T-helper 1 cell treated with Interleukin-12 subunit alpha and Interleukin-12 subunit beta and Interleukin-4 antibody, amounts not matched to agents 30 μg/mL and 1 μg/mL, for 36 hours (primary cell): ENCODE data around the gene SNAPC1.
"Not testable (repeated sequence)": the region's sequence is repeated elsewhere in the genome, so short reads cannot be mapped to it uniquely, and the experiment has no call there.

Experiments used
- H3K27ac Mint-ChIP-seq: one replicate; pipeline ENCODE4 v1.8.0; 2021; ENCODE audit warnings: mild to moderate bottlenecking, mixed read lengths
- H3K27me3 Mint-ChIP-seq: one replicate; pipeline ENCODE4 v1.8.0; 2021; ENCODE audit warnings: low read depth, mixed read lengths
- H3K36me3 Mint-ChIP-seq: one replicate; pipeline ENCODE4 v1.8.0; 2021; ENCODE audit warnings: low read depth, mixed read lengths
- H3K4me1 Mint-ChIP-seq: one replicate; pipeline ENCODE4 v1.8.0; 2021; ENCODE audit warnings: low read depth, mixed read lengths
- H3K4me3 Mint-ChIP-seq: one replicate; pipeline ENCODE4 v1.8.0; 2021; ENCODE audit warnings: mild to moderate bottlenecking, moderate library complexity, mixed read lengths
- H3K9me3 Mint-ChIP-seq: one replicate; pipeline ENCODE4 v1.8.0; 2021; ENCODE audit warnings: mixed read lengths

The SNAPC1 gene

DNA sequence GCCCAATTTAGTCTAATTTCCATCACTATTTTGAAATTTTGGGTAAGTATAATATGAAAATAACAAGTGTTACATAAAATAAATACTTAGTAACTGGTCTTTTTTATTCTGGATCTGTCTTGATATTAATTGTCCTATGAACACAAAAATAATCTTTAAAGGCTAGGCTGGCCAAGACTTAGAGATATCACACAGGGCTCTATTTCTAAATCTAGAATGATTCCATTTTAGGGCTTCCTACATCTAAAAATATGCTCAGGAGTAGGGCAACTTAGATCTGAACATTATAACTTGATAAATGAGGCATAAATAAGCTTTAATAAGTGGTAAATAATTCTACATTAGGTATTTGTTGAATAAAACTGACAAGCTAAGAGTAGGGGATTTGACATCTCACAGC, 23.1 kb upstream of the SNAPC1 start:
- Mint-ChIP-seq H3K27ac (no peak overlapping the region), H3K27me3 (no peaks in the 10 kb centered on the region), H3K4me3 (no peak overlapping the region), H3K36me3 (peaks cover 58% of the 10 kb centered on the region), H3K4me1 (peaks cover 23% of the 10 kb centered on the region), H3K9me3 (no peaks in the 10 kb centered on the region)

DNA sequence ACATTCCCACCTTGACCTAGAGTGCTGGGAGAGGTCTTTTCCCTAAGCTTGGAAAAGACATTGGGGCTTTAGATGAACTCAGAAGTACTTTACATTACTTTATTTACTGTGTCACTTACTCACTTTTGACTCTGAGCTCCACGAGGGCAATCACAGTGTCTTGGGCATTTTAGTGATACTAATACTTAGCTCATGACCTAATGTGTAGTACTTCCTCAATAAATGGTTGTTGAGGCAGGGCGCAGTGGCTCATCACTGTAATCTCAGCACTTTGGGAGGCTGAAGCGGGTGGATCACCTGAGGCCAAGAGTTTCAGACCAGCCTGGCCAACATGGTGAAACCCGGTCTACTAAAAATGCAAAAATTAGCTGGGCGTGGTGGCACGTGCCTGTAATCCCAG, 19.8 kb upstream of the SNAPC1 start:
- Mint-ChIP-seq H3K4me1 (peaks cover 25% of the 10 kb centered on the region), H3K27me3 (no peaks in the 10 kb centered on the region), H3K36me3 (peaks cover 55% of the 10 kb centered on the region), H3K9me3 (no peaks in the 10 kb centered on the region), H3K4me3 (no peak overlapping the region), H3K27ac (no peak overlapping the region)

DNA sequence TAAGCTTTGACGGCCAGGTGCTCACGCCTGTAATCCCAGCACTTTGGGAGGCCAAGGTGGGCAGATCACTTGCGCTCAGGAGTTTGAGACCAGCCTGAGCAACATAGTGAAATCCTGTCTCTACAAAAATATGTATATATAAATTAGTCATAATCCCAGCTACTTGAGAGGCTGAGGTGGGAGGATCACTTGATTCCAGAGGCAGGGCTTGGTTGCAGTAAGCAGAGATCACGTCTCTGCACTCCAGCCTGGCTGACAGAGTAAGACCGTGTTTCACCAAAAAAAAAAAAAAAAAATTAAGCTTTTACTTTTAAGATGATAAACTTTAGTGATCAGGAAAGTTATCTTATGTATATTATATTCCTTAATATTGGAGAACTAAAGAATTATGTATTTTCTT, 18.0 kb upstream of the SNAPC1 start:
- Mint-ChIP-seq H3K4me1 (peaks cover 38% of the 10 kb centered on the region), H3K27me3 (no peaks in the 10 kb centered on the region), H3K4me3 (no peak overlapping the region), H3K27ac (no peak overlapping the region), H3K9me3 (no peaks in the 10 kb centered on the region), H3K36me3 (peaks cover 57% of the 10 kb centered on the region)

DNA sequence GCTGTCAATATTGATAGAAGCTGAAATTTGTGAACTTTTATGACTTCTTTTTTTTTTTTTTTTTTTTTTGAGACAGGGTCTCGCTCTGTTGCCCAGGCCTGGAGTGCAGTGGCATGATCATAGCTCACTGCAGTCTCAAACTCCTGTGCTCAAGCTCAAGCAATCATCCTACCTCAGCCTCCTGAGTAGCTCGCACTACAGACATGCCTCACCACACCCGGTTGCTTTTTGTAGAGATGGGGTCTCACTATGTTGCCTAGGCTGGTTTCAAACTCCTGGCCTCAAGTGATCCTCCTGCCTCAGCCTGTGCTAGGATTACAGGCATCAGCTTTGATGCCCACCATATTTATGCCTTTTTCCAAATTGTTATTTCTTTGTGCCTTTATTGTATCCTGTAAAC, 15.9 kb upstream of the SNAPC1 start:
- not testable (repeated sequence) for H3K9me3 Mint-ChIP-seq, H3K4me3 Mint-ChIP-seq, H3K27me3 Mint-ChIP-seq
- Mint-ChIP-seq H3K36me3 (peaks cover 57% of the 10 kb centered on the region), H3K27ac (peak overlapping the region; percentile 62), H3K4me1 (peaks cover 46% of the 10 kb centered on the region)

DNA sequence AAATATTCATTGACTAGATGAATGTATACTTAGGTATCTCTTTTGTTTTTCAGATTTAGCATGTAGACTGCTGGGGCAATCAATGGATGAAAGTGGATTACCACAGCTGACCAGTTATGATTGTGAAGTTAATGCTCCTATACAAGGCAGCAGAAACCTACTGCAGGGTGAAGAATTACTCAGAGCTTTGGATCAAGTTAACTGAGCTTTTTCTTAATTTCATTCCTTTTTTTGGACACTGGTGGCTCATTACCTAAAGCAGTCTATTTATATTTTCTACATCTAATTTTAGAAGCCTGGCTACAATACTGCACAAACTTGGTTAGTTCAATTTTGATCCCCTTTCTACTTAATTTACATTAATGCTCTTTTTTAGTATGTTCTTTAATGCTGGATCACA, 15.3 kb upstream of the SNAPC1 start:
- H3K4me3 Mint-ChIP-seq, result no peak overlapping the region
- no peaks in the 10 kb centered on the region for H3K27me3 Mint-ChIP-seq
- peaks cover 55% of the 10 kb centered on the region for H3K36me3 Mint-ChIP-seq
- H3K4me1 Mint-ChIP-seq, result peaks cover 50% of the 10 kb centered on the region
- H3K9me3 Mint-ChIP-seq, result no peaks in the 10 kb centered on the region
- peak overlapping the region; percentile 72 for H3K27ac Mint-ChIP-seq

GRCh38 chr14:61747342-61747741, 14.9 kb upstream of the SNAPC1 start:
- Mint-ChIP-seq H3K27me3 (no peaks in the 10 kb centered on the region), H3K4me3 (no peak overlapping the region), H3K36me3 (peaks cover 53% of the 10 kb centered on the region), H3K27ac (peak overlapping the region; percentile 72), H3K9me3 (no peaks in the 10 kb centered on the region), H3K4me1 (peaks cover 54% of the 10 kb centered on the region)

GRCh38 chr14:61749264-61749663, 13.0 kb upstream of the SNAPC1 start:
- peaks cover 53% of the 10 kb centered on the region for H3K4me1 Mint-ChIP-seq
- peaks cover 48% of the 10 kb centered on the region for H3K36me3 Mint-ChIP-seq
- H3K9me3 Mint-ChIP-seq, result no peaks in the 10 kb centered on the region
- H3K4me3 Mint-ChIP-seq, result peak overlapping the region; percentile 94
- H3K27ac Mint-ChIP-seq, result peak overlapping the region; percentile 26
- H3K27me3 Mint-ChIP-seq, result no peaks in the 10 kb centered on the region

DNA sequence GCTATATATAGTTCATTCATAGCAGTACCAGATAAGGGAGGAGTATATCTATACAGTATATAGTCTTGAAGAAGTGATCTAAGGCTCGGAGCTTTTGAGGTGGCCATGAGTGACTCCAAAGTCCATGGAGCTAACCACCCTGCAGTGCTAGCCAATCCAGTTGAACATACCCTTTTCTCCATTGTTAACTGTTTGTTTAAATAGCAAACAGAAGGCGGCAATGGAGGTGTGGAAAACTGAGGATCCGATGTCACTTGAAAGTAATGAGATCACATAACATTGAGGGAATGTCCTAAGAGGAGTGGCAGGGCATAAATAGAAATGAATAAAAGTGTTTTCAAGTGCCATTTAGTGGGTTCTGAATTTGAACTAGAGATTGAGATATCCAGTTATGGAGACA, 12.4 kb upstream of the SNAPC1 start:
- Mint-ChIP-seq H3K27me3 (no peaks in the 10 kb centered on the region), H3K4me3 (peak overlapping the region; percentile 94), H3K27ac (peak overlapping the region; percentile 50), H3K4me1 (peaks cover 56% of the 10 kb centered on the region), H3K36me3 (peaks cover 49% of the 10 kb centered on the region), H3K9me3 (no peaks in the 10 kb centered on the region)

- Mint-ChIP-seq H3K9me3 (no peaks in the 10 kb centered on the region), H3K36me3 (peaks cover 40% of the 10 kb centered on the region), H3K27ac (peak overlapping the region; percentile 95), H3K27me3 (no peaks in the 10 kb centered on the region), H3K4me1 (peaks cover 49% of the 10 kb centered on the region), H3K4me3 (peak overlapping the region; percentile 94)
These were observed 11.3 kb upstream of the SNAPC1 start for GRCh38 chr14:61750708-61751474.

GRCh38 chr14:61751475-61751989, 10.7 kb upstream of the SNAPC1 start:
- peak overlapping the region; percentile 60 for H3K27ac Mint-ChIP-seq
- H3K36me3 Mint-ChIP-seq, result peaks cover 34% of the 10 kb centered on the region
- H3K27me3 Mint-ChIP-seq, result no peaks in the 10 kb centered on the region
- peak overlapping the region; percentile 74 for H3K4me3 Mint-ChIP-seq
- H3K9me3 Mint-ChIP-seq, result no peaks in the 10 kb centered on the region
- peaks cover 49% of the 10 kb centered on the region for H3K4me1 Mint-ChIP-seq

GRCh38 chr14:61752626-61753025, 9.6 kb upstream of the SNAPC1 start:
- Mint-ChIP-seq H3K36me3 (peaks cover 27% of the 10 kb centered on the region), H3K4me1 (peaks cover 41% of the 10 kb centered on the region), H3K27ac (no peak overlapping the region), H3K27me3 (no peaks in the 10 kb centered on the region), H3K4me3 (no peak overlapping the region), H3K9me3 (no peaks in the 10 kb centered on the region)

DNA sequence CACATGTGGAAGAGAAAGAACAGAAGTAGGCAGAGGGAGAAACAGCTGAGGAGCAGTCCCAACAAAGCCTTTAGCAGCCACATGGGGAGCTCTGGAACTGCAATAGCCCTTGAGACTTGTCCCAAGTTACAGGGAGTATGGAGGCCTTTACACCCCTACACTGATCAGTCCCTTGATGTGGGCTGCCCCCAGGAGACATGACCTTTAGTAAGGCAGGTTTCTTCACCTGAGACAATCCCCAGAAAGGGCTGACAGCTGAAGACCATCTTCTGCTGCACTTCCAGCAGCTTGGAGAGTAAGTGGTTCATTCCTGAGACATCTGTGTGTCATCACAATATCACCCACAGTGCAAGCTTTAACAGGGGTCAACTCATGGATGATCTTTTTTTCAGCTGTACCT, 8.6 kb upstream of the SNAPC1 start:
- H3K4me1 Mint-ChIP-seq, result peaks cover 35% of the 10 kb centered on the region
- no peak overlapping the region for H3K27ac Mint-ChIP-seq
- H3K4me3 Mint-ChIP-seq, result no peak overlapping the region
- H3K27me3 Mint-ChIP-seq, result no peaks in the 10 kb centered on the region
- no peaks in the 10 kb centered on the region for H3K9me3 Mint-ChIP-seq
- peaks cover 22% of the 10 kb centered on the region for H3K36me3 Mint-ChIP-seq

DNA sequence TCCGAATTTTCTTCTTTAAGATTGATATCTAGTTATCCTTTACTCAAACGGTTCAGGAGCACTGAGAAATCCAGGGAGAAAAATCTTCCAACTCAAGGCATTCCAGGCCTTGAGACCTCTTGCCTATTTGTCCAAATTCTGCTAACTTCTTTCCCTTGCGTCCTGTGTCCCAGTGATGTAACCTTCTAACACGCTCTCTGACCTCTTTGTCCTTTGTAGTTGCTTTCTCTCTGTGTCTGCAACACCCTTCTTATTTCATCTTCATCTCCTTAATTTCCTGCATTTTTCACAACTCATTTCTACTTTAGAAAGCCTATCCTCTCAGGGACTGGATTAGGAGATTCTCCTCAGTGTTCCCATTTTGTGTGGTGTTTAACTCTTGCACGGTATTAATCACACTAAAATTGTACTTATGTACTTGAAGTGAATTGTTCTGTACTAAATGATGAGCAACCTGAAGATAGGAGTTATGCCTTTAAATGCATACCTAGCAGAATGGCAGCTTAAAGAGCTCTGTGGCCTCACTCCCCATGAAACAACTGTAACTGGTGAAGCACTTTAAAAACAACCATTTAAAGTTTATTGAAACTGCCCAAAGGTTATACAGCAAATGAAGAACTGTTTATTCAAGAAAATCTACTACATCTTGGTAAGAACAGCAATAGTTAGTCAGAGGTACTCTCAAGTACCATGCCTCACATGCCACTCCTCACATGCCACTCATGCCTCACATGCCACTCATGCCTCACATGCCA, 7.4 kb upstream of the SNAPC1 start:
- no peak overlapping the region for H3K4me3 Mint-ChIP-seq
- H3K4me1 Mint-ChIP-seq, result peaks cover 27% of the 10 kb centered on the region
- no peaks in the 10 kb centered on the region for H3K27me3 Mint-ChIP-seq
- no peak overlapping the region for H3K27ac Mint-ChIP-seq
- H3K36me3 Mint-ChIP-seq, result peaks cover 14% of the 10 kb centered on the region
- no peaks in the 10 kb centered on the region for H3K9me3 Mint-ChIP-seq

DNA sequence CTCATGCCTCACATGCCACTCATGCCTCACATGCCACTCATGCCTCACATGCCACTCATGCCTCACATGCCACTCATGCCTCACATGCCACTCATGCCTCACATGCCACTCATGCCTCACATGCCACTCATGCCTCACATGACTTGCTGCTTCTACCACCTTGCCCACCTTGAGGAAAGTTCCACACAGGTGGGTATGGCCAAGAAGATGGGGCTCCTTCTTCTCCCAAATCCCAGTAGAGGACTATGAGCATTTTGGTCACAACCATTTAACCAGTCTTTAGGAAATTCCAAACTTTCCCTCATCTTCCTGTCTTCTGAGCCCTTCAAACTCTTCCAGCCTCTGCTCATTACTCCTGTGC, 6.9 kb upstream of the SNAPC1 start:
- not testable (repeated sequence) for H3K4me3 Mint-ChIP-seq, H3K27me3 Mint-ChIP-seq, H3K9me3 Mint-ChIP-seq, H3K27ac Mint-ChIP-seq
- H3K4me1 Mint-ChIP-seq, result peaks cover 22% of the 10 kb centered on the region
- peaks cover 11% of the 10 kb centered on the region for H3K36me3 Mint-ChIP-seq

GRCh38 chr14:61756135-61756534, 6.1 kb upstream of the SNAPC1 start:
- Mint-ChIP-seq H3K27me3 (no peaks in the 10 kb centered on the region), H3K27ac (peak overlapping the region; percentile 55), H3K4me3 (no peak overlapping the region), H3K4me1 (peaks cover 17% of the 10 kb centered on the region), H3K9me3 (no peaks in the 10 kb centered on the region), H3K36me3 (peaks cover 8% of the 10 kb centered on the region)
